Hepatocyte (in vitro differentiated cells): Measurements from ENCODE around the gene RGP1.

Experiments used
- CTCF ChIP-seq: fragments of 200-600 bp; sonication (generic); IDR thresholded peaks from 2 replicates; pipeline ENCODE4 v1.5.1; 2016; ENCODE audit warnings: antibody characterized with exemption, mild to moderate bottlenecking; ENCODE audit not compliant: poor library complexity
- EZH2 ChIP-seq: fragments of 200-600 bp; sonication (generic); IDR thresholded peaks from 2 replicates; pipeline ENCODE4 v1.6.1; 2016; ENCODE audit warnings: antibody characterized with exemption, mild to moderate bottlenecking, borderline replicate concordance
- EZH2phosphoT487 ChIP-seq: fragments of 200-600 bp; sonication (generic); IDR thresholded peaks from one replicate; pipeline ENCODE4 v1.6.1; 2018; ENCODE audit warnings: antibody characterized with exemption, mild to moderate bottlenecking, low read depth, moderate library complexity; ENCODE audit not compliant: unreplicated experiment, severe bottlenecking

GRCh38 chr9:35732800-35733541 is 16.1 kb upstream of the RGP1 start:
- TF ChIP-seq CTCF (peak; percentile 13), EZH2 (no peak), EZH2phosphoT487 (no peak)
